HG02678 (cell line): ENCODE data around the gene ZFYVE27.

ENCODE experiments used
- ATAC-seq: cut with Tn5 transposase; IDR thresholded peaks from one replicate; pipeline ENCODE4 v1.9.1; 2021; ENCODE audit warnings: mild to moderate bottlenecking, moderate library complexity; ENCODE audit not compliant: unreplicated experiment

ZFYVE27 gene

DNA sequence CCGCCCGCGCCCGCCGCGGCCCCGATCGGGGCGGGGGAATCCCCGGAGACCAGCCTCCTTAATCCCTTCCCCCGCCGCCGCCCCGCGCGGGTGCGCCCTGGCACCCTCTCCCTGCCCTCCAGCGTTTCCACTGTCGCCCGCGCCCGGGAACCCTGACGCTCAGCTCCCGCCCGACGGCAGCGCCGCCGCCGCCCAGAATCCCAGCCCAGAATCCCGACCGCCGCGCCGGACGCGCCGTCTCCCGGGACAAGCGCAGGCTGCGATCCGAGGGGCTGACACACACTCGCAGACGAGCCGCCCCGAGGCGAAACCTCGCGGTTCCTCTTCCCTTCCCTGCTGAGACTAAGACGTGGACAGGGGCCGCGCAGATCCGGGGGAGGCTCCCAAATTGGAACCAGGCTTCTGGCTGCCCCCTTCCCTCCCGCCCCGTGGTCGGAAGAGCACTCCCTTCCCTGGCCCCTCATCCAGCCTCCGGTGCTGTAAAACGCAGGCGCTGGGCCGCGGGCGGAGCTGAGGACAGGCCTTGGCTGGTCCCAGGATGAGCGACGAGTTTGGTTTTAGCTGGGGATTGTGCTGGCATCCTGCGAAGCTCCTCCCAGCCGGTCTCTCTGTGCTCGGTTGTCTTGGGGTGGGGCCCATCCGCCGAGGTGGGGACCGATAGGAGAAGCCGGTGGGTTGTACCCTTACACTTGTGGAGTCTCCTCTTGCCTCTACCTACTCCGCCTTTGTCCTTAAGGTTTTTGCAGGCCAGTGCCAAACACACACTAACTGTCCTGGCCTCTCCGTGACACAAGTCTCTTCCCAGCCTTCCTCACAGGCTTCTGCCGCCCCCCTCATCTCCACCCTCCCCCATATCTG lies 22.3 kb upstream of the ZFYVE27 start:
- peak; percentile 40 for ATAC-seq

DNA sequence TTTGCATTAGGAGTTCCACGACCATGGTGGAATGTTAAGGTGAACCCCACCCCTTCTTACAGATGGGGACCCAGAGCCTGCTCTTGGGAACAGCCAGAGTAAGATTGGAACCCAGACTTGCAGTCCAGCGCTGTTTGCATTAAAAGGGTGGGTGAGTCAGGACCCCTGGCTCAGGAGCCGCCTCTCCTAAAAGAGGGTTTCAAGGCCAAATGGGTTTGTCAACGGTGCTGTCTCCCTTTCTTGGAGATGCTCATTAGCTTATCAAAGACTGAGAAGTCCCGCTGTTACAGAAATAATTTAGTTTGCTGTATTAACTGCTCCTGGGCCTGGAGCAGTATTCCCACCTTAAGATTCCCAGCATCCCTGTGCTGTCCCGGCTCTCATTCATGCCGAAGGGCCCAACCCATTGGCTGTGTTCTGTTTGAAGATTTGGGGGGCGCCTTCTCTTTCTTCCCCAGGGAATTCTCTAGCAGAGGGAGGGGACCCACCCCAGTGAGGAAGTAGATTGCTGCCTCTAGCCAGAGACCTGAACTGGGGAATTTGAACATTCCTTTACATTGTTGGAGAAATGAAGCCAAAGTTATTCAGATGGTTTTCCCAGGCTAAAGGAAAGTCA lies 21.6 kb upstream of the ZFYVE27 start:
- no peak for ATAC-seq

DNA sequence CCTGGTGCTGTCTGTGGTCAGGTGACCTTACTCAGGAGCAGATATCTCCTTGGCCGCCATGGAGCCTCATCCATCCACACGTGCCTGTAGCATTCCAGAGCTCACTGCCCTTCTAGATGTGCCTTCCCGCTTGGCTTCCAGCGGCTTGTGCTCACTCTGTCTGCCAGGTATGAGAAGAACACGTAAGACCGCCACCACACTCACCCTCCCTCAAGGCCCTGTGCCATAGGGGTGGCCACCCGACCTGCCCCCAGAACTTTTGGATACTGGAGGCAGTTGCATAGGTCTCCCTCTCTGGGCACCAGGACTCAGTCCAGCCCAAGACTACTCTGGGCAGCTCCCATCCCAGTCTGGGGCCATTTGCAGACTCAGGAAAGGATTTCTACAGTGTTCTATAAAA lies 19.3 kb upstream of the ZFYVE27 start:
- no peak for ATAC-seq

DNA sequence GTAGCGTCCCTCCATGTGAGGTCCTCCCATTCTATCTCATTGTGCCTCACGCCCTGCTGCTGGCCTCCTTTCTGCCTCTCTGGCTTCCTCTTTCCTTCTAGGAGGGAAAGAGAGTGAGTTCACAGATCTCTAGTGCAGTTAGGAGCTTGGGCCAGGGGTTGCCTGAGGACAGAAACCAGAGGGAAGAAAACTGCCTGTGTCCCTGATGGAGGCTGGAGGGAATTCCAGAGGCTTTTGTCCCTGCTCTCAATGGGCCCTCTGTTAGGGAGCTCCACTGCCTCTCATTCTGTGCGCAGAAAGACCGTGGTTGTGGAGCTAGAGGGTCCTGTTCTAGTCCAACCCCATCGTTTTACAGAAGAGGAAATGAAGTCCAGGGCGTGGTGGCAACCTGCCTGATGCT lies 18.8 kb upstream of the ZFYVE27 start:
- no peak for ATAC-seq

DNA sequence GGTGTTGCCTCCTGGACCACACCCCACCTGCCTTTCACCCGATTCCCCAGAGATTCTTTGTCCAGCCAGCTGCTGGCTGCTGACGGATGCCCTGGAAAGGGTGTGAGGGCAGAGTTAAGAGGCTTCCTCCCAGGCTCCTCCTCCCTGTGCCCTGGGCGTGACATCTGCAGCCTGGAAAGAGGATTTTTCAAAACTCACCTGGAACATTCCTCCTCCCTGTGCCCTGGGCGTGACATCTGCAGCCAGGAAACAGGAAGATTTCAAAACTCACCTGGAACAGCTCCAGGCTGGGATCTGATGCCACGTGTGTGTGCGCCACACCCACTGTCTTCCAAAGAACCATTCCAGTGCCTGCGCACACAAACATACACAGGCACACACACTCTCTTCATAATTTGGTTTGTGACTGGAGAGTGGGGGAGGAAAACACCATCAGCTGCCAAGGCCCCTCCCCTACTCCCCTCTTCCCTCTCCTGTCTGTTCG lies 18.2 kb upstream of the ZFYVE27 start:
- no peak for ATAC-seq

DNA sequence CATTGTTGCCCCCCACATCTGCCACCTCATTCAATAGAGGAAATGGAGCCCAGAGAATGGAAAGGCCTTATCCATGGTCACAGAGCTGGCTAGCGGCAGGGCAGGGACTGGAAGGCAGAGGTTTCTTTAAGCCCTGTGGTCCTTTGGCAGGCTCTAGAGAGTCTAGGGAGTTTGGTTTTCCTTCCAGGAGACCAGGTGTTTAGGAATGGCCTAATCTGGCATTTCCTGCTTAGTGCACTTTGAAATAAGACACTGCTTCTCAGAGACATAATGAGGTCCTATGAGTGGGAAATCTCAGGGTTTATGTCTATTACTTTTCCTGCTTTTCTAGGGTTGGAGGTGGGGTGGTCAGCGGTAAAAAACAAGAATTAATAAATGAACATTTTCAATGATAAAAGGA lies 17.3 kb upstream of the ZFYVE27 start:
- ATAC-seq = no peak

DNA sequence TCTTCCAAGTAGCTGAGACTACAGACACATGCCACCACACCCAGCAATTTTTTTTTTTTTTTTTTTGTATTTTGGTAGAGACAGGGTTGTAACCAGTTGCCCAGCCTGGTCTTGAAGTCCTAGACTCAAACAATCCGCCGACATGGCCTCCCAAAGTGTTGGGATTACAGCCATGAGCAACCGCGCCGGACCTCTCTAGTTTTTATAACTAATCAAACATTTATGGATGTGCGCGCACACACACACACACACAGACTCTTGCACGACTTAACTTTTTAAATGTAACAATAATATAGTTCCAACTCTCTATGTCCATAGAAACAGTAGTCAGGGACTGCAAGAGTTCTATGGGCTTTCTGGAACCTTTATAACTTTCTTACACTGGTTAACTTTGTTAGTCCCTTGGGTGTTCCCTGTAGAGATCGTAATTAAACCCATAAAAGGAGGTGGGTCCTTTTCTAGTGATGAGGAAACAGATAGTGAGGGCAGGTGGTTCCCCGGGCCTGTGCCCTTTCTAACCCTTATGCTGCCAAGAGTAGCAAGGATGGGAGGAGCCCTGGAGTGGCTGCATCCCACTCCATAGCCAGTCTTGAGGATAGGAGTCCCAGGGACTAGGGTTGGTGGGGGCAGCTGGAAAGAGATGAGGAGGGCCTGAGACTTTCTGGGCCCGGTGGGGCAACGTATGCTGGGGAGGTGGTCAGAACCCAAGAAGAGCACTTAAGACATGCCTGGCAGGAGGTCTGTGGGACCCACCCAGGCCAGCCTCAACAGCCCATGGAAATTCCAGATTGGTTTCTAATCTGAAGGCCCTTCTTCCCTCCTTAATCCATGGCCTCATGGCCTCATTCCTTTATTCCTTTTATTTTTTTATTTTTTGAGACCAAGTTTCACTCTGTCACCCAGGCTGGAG lies 14.8 kb upstream of the ZFYVE27 start:
- no peak for ATAC-seq

DNA sequence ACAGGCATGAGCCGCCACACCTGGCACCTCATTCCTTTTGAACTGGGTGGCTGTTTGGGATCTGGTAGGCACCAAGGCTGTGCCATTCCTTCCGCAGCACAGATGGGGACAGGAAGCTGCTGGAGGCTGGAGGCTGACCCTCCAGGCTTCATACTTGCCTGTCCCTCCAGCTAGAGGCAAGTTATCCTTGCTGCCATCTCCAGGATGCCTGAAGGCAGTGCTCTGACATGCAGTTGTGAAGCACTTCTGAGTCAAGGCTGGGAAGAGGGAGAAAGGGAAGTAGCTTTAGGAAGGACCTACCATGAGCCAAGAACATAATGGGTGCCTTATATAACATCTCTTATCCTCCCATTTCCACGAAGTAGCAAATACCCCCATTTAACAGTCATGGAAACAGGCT lies 13.9 kb upstream of the ZFYVE27 start:
- no peak for ATAC-seq

DNA sequence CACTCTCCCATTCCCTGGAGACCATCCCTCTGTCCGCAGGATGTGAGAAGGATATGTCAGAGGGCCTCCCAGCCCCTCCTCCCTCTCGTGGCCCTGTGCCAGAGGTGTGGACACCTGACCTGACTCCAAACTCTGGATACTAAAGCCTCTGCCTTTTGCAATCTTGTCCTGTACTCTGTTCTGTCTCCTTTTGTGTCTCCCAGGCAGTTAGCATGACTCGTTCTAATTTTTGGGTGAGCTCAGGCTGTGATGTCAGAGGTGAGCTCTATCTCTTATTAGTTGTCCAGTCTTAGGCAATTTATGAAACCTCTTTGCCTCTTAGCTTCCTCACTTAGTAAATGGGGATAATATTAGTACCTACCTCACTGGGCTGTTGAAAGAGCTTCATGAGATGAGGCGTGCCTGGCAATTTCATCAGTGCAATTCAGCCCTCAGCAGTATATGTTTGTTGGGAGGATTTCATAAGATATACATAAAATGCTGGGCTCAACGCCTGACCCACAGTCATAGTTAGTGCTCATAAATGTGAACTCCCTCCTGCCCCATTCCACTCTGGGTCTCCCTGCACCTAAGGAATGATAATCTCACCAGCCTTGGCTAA lies 12.5 kb upstream of the ZFYVE27 start:
- ATAC-seq = no peak

DNA sequence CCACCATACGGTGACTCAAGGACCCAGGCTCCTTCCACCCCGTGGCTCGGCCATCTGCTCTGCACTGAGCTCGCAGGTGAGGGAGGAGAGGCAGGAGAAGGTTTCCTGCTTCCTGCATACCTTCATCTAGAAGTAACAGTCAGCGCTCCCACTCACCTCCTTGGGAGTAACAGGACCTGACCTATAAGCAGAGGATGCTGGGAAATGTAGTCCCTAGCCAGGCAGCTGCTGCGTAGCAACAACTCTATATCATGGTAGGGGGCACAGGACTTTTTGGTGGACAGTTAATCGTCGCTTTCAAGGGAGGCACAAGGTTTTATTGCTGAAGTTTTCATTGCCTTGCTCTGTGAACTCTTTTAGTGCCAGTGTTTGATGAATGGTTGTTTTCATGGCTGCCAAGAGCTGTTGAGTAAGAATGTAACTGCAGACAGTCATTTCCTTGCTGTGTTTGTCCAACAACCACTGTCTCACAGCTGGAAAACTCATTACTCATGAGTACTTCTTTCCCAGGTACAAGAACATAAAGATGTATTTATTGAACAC lies 10.2 kb upstream of the ZFYVE27 start:
- no peak for ATAC-seq

DNA sequence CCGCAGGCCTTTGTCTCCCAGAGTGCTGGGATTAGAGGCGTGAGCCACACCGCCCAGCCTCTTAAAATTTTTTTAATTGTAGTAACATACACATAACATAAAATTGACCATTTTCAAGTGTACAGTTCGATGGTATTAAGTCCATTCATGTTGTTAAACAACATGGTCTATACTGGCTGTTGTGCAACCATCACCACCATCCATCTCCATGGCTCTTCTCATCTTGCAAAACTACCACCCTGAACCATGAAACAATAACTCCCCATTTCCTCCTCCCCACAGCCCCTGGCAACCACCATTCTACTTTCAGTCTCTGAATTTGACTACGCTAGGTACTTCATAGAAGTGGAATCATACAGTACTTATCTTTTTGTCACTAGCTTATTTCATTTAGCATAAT lies 7.9 kb upstream of the ZFYVE27 start:
- no peak for ATAC-seq

DNA sequence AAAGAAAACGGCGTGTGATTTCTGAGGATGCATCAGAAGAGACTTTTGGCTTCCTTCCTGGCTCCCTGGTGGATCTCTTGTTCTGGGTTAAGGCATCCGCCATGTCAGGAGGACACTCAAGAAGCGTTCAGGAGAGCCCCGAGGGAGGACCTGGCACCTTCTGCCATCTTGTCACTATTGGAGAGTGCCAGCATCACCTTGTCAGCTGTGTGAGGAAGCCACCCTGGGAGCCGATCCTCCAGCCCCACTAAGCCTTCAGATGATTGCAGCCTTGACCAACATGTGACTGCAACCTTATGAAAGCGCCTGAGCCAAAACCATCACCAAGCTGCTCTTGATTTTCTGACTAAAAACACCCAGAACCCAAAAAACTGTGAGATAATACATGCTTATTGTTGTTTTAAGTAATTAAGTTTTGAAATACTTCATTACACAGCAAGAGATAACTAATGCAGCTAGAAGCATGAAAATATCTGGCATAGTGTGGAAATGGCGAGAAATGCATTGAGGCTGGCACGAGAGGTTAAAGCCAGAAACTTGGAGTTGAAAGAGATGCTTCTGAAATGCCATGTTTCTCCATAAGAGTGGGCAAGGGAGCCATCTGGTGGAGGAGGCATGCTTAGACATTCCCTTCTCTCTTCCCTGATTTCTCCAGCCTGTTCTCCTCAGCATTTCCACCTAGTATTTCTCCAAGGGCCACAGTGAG lies 5.4 kb upstream of the ZFYVE27 start:
- no peak for ATAC-seq

DNA sequence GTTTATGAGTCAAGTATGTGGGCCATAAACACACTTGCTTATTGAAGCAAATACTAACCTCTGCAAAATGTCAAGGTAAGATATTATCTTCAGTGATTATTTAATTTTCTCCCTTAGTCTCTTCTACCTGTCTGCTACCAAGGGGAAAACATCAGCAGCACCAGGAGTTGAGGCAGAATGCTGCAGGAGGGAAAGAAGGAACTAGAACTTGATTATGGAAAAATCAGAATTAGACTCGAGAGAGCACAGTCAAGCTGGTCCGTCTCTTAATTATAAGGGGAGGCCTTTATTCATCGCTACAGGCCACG lies 4.9 kb upstream of the ZFYVE27 start:
- ATAC-seq = no peak

DNA sequence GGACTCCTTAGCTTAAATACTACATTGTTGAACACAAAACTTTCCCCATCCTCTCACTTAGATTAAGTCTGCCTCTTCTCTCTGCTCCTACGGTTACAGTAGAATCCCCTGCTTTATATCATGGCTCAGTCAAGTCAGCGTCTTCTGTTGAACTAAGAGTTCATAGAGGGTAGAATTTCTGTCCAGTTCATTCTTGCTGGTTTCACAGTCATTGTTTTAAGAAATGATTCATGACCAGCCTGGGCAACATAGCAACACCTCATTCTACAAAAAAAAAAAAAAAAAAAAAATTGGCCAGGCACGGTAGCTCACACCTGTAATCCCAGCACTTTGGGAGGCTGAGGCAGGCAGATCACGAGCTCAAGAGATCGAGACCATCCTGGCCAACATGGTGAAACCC lies 3.7 kb upstream of the ZFYVE27 start:
- no peak for ATAC-seq

DNA sequence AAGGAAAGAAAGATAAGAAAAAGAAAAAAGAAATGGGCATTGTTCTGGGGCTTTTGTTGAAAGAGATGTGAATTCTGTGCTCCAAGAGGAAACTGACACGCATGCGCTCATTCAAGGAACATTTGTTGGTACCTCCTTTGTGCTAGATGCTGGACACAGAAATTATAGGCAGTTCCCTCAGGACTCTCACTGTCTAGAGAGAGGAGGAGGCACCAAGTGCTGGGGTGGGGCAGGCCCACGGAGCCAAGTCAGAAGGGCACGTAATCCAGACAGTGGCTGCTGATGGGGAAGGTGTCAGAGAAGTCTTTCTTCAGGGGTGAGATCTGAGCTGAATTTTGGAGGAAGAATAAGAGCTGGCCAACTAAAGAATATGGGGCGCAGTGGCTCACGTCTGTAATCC lies 2.9 kb upstream of the ZFYVE27 start:
- ATAC-seq = no peak

DNA sequence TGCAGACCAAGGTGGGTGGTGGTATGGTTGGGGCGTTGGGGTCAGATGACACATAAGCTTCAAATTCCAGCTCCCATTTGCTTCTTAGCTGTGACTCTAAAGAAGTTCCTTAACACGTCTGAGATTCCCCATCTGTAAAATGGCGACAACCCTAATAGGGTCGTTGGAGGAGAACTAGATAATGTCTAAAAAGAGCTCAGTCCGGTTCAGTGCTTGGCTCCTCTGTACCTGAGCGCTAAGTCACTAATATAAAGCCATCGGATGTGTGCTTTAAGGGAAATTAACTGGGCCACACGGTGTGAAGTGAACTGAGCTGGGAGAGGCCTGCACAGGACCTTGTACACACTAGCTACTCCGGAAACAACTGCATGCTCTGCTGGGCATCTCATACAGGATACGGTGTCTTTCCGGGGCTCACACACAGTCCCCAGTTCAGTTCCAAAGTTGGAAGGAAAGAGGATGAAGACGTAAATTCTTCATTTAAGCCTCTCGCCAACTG lies 476 bp upstream of the ZFYVE27 start:
- ATAC-seq = peak; percentile 7

DNA sequence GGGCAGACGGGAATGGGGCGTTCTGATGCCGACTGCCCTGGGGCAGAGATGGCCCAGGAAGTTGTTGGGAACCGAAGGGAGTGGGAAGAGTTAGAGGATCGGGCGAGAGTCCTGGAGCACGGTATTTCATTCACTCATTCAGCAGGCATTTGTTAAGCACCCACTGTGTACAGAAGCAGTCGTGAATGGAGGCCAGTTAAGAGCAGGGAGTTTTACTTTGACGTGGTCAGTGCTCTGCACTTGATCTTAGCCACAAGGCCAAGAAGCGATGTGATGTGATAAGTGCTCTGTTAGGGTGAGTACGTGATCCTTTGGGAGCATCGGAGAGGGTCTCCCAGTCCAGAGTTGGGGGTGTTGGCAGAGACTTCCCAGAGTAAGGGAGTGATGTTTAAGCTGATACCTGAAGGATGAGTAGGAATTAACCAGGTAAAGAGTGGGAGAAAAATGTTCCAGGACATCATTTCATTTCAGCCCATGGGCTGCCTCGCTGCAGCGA lies 890 bp downstream of the ZFYVE27 start:
- ATAC-seq = peak; percentile 10

DNA sequence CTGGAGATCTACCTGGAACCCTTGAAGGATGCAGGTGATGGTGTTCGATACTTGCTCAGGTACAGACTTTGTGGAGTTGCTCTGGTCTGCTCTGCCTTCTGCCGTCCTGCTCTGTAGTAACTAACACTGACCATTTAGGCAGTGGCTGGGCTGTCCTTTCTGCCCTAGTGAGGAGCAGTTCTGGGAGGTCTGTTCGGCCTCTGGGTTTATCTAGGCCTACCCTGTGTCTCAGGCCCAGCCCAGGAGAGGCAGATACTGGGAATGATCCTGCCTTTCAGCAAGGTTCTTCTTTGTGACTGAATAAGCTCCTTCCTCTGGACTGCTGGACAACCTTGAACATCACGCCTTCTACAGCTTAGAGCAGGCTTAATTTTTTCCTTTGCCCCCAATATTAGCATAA lies 1.7 kb downstream of the ZFYVE27 start:
- ATAC-seq = no peak

DNA sequence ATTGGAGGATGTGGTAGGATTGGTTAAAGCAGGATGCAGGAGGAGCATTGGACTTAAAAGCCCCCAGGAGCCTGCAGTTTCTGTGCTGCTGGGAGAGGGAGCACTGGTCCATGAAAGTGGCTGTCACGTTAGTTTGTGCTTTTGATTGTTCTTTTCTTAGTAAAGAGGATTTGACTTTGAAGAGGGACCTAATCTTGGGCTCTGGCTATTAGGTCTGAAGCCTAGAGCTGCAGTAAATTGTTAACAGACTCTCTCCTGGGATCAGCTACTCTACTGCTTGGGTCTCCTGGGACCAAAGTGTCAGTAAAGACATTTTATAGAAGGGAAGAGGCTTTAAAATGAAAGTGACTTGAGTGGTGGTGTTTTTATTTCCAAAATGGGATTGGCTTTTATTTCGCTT lies 3.7 kb downstream of the ZFYVE27 start:
- no peak for ATAC-seq
